HepG2 (cell line): ENCODE results near the gene MRPL58. TPM values are rescaled to one million over a fixed set of nuclear protein-coding genes. Genes with fewer than 3 reads are reported as not detected.

ENCODE experiments used
- AGO2 ChIP-seq: fragments of 200-400 bp; formaldehyde crosslinking; optimal IDR thresholded peaks from 2 replicates; pipeline ENCODE3; 2017; ENCODE audit warnings: mild to moderate bottlenecking, low read depth, low read length, moderate library complexity
- CREB3 ChIP-seq: sonication (generic); formaldehyde crosslinking; IDR thresholded peaks from 2 replicates; pipeline ENCODE4 v1.5.0; 2020; ENCODE audit warnings: missing genetic modification reagents
- ELF4 ChIP-seq: sonication (generic); formaldehyde crosslinking; IDR thresholded peaks from 2 replicates; pipeline ENCODE4 v1.5.0; 2020; ENCODE audit warnings: missing genetic modification reagents, mild to moderate bottlenecking, moderate library complexity, borderline replicate concordance
- ETS1 ChIP-seq: sonication (generic); formaldehyde crosslinking; IDR thresholded peaks from 2 replicates; pipeline ENCODE4 v1.4.0; 2020; ENCODE audit warnings: missing genetic modification reagents
- HES4 ChIP-seq: sonication (generic); formaldehyde crosslinking; IDR thresholded peaks from 2 replicates; pipeline ENCODE4 v1.9.0; 2021; ENCODE audit warnings: mild to moderate bottlenecking, missing genetic modification reagents, borderline replicate concordance
- HOXA9 ChIP-seq: sonication (generic); formaldehyde crosslinking; IDR thresholded peaks from 2 replicates; pipeline ENCODE4 v1.8.1; 2022; ENCODE audit warnings: missing genetic modification reagents, mild to moderate bottlenecking, moderate library complexity, borderline replicate concordance
- PREB ChIP-seq: sonication (generic); formaldehyde crosslinking; IDR thresholded peaks from 2 replicates; pipeline ENCODE4 v1.4.0; 2020; ENCODE audit warnings: missing genetic modification reagents
- SRY ChIP-seq: sonication (generic); formaldehyde crosslinking; IDR thresholded peaks from 2 replicates; pipeline ENCODE4 v1.8.0; 2022; ENCODE audit warnings: mild to moderate bottlenecking, missing genetic modification reagents
- TCF12 ChIP-seq, 2 experiments: fragments of 450-650 bp in 1 of 2; sonication (generic) in 1 of 2; formaldehyde crosslinking in 1 of 2; IDR thresholded peaks; 2 replicates each; pipeline versions ENCODE4 v1.6.1 to v1.8.0; 2017 to 2022; ENCODE audit warnings: antibody characterized with exemption in 1 of 2, mild to moderate bottlenecking in 1 of 2, missing genetic modification reagents in 1 of 2, moderate library complexity in 1 of 2
- ZMYM4 ChIP-seq: sonication (generic); formaldehyde crosslinking; IDR thresholded peaks from 2 replicates; pipeline ENCODE4 v1.8.1; 2023; ENCODE audit warnings: mild to moderate bottlenecking, missing genetic modification reagents
- ZNF530 ChIP-seq: sonication (generic); formaldehyde crosslinking; IDR thresholded peaks from 2 replicates; pipeline ENCODE4 v1.5.0; 2020; ENCODE audit warnings: low read depth, mild to moderate bottlenecking, missing genetic modification reagents
- ZNF747 ChIP-seq: sonication (generic); formaldehyde crosslinking; IDR thresholded peaks from 2 replicates; pipeline ENCODE4 v1.8.1; 2023; ENCODE audit warnings: missing genetic modification reagents, mild to moderate bottlenecking, borderline replicate concordance
- ZNF773 ChIP-seq: sonication (generic); formaldehyde crosslinking; IDR thresholded peaks from 2 replicates; pipeline ENCODE4 v1.4.0; 2020; ENCODE audit warnings: missing genetic modification reagents, borderline replicate concordance
- polyA plus RNA-seq, 8 experiments: library from polyadenylated mRNA; depleted of rRNA in 3 of 8; stranded (reverse) in 7 of 8; unstranded in 1 of 8; fragments of >200 nt; fragmentation: Illumina TruSeq in 4 of 8; extraction: Trizol in 4 of 8; gene quantifications; 2 replicates each; pipeline versions ENCODE4 v1.2.1 to v1.2.3, GENCODE V29; 2011 to 2016; ENCODE audit warnings: low read depth in 4 of 8, missing spikeins in 1 of 8, mixed read lengths in 1 of 8; ENCODE audit not compliant: insufficient read depth in 1 of 8
- total RNA-seq, 5 experiments: library from RNA; depleted of rRNA; stranded (reverse); fragments of >200 nt; fragmentation: Illumina TruSeq; extraction: Trizol; gene quantifications; 2 replicates each; pipeline ENCODE4 v1.2.3, GENCODE V29; 2016; ENCODE audit warnings: low read depth in 1 of 5

The MRPL58 gene
- total and polyA plus RNA-seq, 2 of the 13 experiments (the other 11 are each of a cell fraction or from before 2014, with no cell fraction given): 44.9 to 68.9 TPM

DNA sequence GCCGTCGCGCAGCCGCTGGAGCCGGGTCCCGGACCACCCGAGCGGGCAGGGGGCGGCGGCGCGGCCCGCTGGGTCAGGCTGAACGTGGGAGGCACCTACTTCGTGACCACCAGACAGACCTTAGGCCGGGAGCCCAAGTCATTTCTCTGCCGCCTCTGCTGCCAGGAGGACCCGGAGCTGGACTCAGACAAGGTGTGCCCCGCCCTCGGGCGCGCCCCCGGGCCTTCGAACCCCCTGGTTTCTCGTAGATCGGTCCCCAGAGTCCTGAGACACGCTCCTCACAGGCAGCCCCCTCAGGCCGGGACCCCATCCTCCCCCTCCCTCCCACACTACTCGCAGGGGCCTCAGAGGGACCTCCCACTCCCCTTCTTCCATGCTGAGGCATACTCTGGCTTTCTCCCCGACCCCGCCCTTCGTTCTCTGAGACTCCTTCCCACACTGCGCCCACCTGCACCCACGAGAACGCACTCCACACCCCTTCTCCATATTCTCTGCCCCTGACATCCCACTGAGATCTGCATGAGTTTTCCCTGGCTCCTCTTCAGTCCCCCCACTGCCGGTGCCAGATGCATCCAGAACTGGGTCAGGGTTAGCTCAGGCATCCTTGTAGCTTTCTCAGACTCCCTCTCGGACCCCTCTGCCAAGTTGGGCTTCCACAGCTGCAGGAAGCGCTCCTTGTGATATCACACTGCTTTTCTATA, 35.1 kb downstream of the MRPL58 start (continued):
- no peak for TF ChIP-seq AGO2
- TF ChIP-seq HOXA9 (CRISPR knock-in tag): no peak
- TF ChIP-seq ZNF773: peak; percentile 37; the same call in 1 of the 2 replicates
- 0 out of 2 replicates have a peak, but pooled peaks have one; percentile 10 for TF ChIP-seq ZMYM4 (CRISPR knock-in tag)
- TF ChIP-seq SRY (CRISPR knock-in tag): peak; percentile 31; the same call in 1 of the 2 replicates
- no peak for TF ChIP-seq PREB
- TF ChIP-seq ETS1: peak; percentile 67; the same call in 1 of the 2 replicates
- peak; percentile 6; the same call in 1 of the 2 replicates for TF ChIP-seq HES4
- TF ChIP-seq TCF12 (IDR thresholded peaks at IDR 0.05): no peak
- peak; percentile 20; the same call in 1 of the 2 replicates for TF ChIP-seq TCF12 (CRISPR knock-in tag; IDR thresholded peaks at IDR 0.05)
- TF ChIP-seq ELF4 (CRISPR knock-in tag): 0 out of 2 replicates have a peak, but pooled peaks have one; percentile 62
- TF ChIP-seq CREB3 (CRISPR knock-in tag): 0 out of 2 replicates have a peak, but pooled peaks have one; percentile 1
- TF ChIP-seq ZNF747: peak; percentile 17
- no peak for TF ChIP-seq ZNF530 (CRISPR knock-in tag)
